Nephron progenitor cell (in vitro differentiated cells): Measurements from ENCODE around the gene SSH2.

Experiments used
- DNase-seq: peaks from one replicate; pipeline ENCODE4 v3.0.0; 2021
- H3K27ac Mint-ChIP-seq: 2 replicates; pipeline ENCODE4 v1.8.0; 2021; ENCODE audit warnings: mild to moderate bottlenecking, moderate library complexity, mixed read lengths
- H3K27me3 Mint-ChIP-seq: 2 replicates; pipeline ENCODE4 v1.8.0; 2021; ENCODE audit warnings: mild to moderate bottlenecking, low read depth, mixed read lengths; ENCODE audit not compliant: poor library complexity
- H3K36me3 Mint-ChIP-seq: 2 replicates; pipeline ENCODE4 v1.8.0; 2021; ENCODE audit warnings: low read depth, mixed read lengths
- H3K4me1 Mint-ChIP-seq: 2 replicates; pipeline ENCODE4 v1.8.0; 2021; ENCODE audit warnings: mixed read lengths
- H3K4me3 Mint-ChIP-seq: 2 replicates; pipeline ENCODE4 v1.8.0; 2021; ENCODE audit warnings: mild to moderate bottlenecking, moderate library complexity, mixed read lengths
- H3K9me3 Mint-ChIP-seq: 2 replicates; pipeline ENCODE4 v1.8.0; 2021; ENCODE audit warnings: mild to moderate bottlenecking, moderate library complexity, mixed read lengths
- TF ChIP-seq, protein P1 (sequence below): fragments of 200-600 bp; sonication (generic); IDR thresholded peaks from 2 replicates; pipeline ENCODE4 v1.5.0; 2021; ENCODE audit warnings: antibody characterized with exemption

Gene SSH2

DNA sequence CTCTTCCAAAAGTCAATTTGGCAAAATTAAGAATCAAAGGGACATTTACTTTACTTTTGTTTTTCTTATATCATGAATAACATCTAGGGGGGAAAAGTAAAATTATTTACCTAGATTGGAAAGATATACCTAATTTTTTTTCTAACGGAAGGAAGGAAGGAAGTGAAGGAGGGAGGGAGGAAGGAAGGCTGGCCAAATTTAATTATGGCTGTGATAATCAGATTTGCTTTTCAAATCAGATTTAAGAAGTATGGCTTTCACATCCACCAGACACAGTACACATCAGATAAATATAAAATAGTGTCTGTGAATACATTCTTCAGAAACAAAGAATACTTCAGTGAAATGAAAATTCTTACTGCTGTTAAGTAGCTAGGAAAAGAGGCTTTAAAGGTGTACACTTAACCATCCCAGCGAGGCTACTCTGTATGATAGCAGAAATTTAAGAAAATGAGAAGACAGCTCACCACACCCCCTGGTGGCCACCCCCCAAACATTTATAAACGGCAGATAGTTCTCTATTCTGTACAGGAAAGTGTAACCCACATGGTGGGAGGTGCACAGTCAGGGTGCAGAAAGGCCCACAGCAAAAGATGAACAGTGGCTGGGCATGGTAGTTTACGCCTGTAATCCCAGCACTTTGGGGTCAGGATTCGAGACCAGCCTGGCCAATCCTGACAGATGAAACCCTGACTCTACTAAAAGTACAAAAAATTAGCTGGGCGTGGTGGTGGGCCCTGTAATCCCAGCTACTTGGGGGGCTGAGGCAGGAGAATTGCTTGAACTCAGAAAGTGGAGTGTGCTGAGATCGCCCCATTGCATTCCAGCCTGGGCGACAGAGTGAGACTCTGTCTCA is 150.8 kb downstream of the SSH2 start:
- Mint-ChIP-seq H3K9me3 (no peaks in the 10 kb centered on the region), H3K4me3 (no peak overlapping the region), H3K4me1 (no peaks in the 10 kb centered on the region), H3K36me3 (peaks cover 15% of the 10 kb centered on the region), H3K27ac (no peak overlapping the region), H3K27me3 (no peaks in the 10 kb centered on the region)
- TF ChIP-seq, protein P1, sequence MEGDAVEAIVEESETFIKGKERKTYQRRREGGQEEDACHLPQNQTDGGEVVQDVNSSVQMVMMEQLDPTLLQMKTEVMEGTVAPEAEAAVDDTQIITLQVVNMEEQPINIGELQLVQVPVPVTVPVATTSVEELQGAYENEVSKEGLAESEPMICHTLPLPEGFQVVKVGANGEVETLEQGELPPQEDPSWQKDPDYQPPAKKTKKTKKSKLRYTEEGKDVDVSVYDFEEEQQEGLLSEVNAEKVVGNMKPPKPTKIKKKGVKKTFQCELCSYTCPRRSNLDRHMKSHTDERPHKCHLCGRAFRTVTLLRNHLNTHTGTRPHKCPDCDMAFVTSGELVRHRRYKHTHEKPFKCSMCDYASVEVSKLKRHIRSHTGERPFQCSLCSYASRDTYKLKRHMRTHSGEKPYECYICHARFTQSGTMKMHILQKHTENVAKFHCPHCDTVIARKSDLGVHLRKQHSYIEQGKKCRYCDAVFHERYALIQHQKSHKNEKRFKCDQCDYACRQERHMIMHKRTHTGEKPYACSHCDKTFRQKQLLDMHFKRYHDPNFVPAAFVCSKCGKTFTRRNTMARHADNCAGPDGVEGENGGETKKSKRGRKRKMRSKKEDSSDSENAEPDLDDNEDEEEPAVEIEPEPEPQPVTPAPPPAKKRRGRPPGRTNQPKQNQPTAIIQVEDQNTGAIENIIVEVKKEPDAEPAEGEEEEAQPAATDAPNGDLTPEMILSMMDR, result peak; percentile 82
- DNase-seq, result peak; percentile 75

DNA sequence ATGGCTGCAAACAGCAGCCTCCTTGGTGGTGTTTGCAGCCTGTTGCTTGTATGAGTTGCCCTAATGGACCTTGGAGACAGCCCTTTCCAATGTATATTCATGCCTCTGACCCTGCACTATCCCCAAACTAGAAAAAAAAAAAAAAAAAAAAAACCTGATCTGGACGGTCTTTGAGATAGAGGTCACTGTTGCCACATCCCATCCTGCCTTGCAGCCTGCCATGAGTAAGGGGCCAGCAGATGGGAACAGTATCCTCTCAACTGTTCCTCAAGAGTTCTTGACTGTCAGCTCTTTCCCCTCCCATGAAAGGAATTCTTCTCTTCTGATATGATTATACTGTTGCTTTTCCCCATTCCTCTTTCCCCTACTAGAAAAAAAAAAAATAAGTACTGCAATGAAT is 152.4 kb downstream of the SSH2 start:
- TF ChIP-seq, protein P1, result no peak
- Mint-ChIP-seq H3K27ac (no peak overlapping the region), H3K4me3 (no peak overlapping the region), H3K9me3 (no peaks in the 10 kb centered on the region), H3K36me3 (peaks cover 5% of the 10 kb centered on the region), H3K4me1 (peaks cover 5% of the 10 kb centered on the region), H3K27me3 (no peaks in the 10 kb centered on the region)
- no peak for DNase-seq

DNA sequence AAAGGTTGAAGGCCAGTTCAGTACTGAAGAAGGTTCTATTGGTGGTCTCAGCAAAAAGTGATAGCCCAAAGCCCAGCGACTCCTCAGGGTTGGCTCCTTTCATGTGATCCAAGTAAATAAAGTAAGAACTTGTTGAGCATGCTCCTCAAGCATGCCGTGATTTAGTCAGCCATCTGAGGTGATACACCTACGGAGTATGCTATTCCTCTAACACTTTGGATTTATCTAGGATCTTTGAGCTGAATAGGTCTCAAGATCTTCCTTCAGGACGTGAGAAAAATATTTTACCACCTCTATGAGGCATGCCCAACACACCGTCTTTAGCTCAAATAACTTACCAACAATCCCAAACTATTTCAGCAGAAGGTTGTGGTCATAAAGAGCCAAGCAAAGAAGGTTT is 154.0 kb downstream of the SSH2 start:
- TF ChIP-seq, protein P1, result no peak
- DNase-seq, result no peak
- Mint-ChIP-seq H3K4me3 (no peak overlapping the region), H3K9me3 (no peaks in the 10 kb centered on the region), H3K27ac (no peak overlapping the region), H3K36me3 (no peaks in the 10 kb centered on the region), H3K4me1 (peaks cover 20% of the 10 kb centered on the region), H3K27me3 (no peaks in the 10 kb centered on the region)

DNA sequence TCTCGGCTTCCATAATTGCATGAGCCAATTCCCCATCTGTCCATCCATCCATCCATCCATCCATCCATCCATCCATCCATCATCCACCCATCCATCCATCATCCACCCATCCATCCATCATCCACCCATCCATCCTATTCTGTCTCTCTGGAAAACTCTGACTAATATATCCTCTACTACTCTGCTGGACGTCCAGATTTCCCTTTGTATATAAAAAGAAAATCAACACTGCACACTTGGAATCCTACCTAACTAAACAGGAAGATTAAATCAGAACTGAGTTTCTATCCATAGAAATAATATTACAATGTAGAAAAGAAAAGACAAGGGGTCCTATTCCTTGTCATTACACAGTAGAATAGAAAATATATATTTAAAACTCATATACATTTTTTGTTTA is 157.0 kb downstream of the SSH2 start:
- H3K4me3 Mint-ChIP-seq, result no peak overlapping the region
- H3K36me3 Mint-ChIP-seq, result no peaks in the 10 kb centered on the region
- H3K9me3 Mint-ChIP-seq, result no peaks in the 10 kb centered on the region
- peaks cover 26% of the 10 kb centered on the region for H3K4me1 Mint-ChIP-seq
- DNase-seq, result no peak
- no peaks in the 10 kb centered on the region for H3K27me3 Mint-ChIP-seq
- H3K27ac Mint-ChIP-seq, result no peak overlapping the region
- TF ChIP-seq, protein P1, result no peak

DNA sequence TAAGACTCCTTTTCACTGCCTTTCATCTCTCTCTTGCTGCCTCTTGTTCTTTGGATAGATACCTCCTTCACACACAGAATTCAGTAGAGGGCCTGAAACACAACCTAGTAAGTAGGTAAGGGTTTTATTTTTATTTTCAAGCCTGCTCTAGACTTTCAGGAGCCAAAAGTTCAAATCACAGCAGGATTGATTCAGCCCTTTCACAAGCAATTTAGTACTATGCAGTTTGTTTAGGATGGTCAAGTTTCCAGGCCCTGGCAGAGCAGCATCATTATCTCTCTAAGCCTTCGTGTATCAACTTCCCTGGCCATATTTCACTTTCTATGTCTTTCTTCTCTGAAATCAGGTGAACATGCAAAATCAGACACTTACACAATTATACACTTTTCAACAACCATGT is 158.5 kb downstream of the SSH2 start:
- TF ChIP-seq, protein P1, result no peak
- no peaks in the 10 kb centered on the region for H3K9me3 Mint-ChIP-seq
- no peak overlapping the region for H3K4me3 Mint-ChIP-seq
- H3K27ac Mint-ChIP-seq, result peak overlapping the region; percentile 63
- DNase-seq, result no peak
- H3K4me1 Mint-ChIP-seq, result peaks cover 26% of the 10 kb centered on the region
- H3K27me3 Mint-ChIP-seq, result no peaks in the 10 kb centered on the region
- no peaks in the 10 kb centered on the region for H3K36me3 Mint-ChIP-seq

DNA sequence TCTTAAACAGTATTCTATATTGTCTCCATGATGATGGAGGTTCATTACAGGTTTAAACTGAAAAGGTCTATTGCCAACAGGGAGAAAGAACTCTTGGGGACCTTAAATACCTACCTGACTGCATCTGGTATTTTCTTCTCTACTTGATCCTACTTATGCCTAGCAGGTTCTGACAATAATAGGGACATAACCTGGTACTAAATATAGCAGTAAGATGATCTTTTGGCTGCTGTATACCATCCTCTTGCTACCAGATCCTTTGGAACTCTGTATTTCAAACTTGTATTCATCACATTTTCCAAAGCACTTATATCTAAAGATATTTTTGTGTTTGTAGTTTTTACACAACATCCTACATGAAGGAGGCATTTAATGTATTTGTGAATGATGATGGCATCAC is 160.8 kb downstream of the SSH2 start:
- Mint-ChIP-seq H3K4me1 (peaks cover 26% of the 10 kb centered on the region), H3K4me3 (no peak overlapping the region), H3K27ac (no peak overlapping the region), H3K36me3 (no peaks in the 10 kb centered on the region), H3K9me3 (no peaks in the 10 kb centered on the region), H3K27me3 (no peaks in the 10 kb centered on the region)
- TF ChIP-seq, protein P1, result no peak
- no peak for DNase-seq
